HepG2 (cell line): ENCODE measurements around the gene ULBP1. TPM values are rescaled to one million over a fixed set of nuclear protein-coding genes. Genes with fewer than 3 reads are reported as not detected.

Experiments used
- ATAC-seq: fragments of 200-7000 bp; cut with Tn5 transposase; 3 replicates; pipeline ENCODE4 v1.9.1; 2020; ENCODE audit warnings: mild to moderate bottlenecking, moderate library complexity
- BruUV-seq: library from RNA; stranded (reverse); fragments of 400-500 nt; replicated peaks from 2 replicates; lab custom pipeline; 2021; lab: Mats Ljungman, UMichigan
- CTCF ChIA-PET: fragments of 300-600 bp; formaldehyde crosslinking; extraction: SDS; loops from one replicate; lab custom pipeline; 2021; ENCODE audit warnings: low total read pairs, inconsistent platforms, low intra/inter-chr PET ratio; lab: Yijun Ruan, JAX
- POLR2A ChIA-PET: fragments of 350-600 bp; sonication (Branson Sonifier 250); formaldehyde crosslinking; loops from one replicate; lab custom pipeline; 2020; ENCODE audit warnings: antibody characterized with exemption, inconsistent platforms; lab: Yijun Ruan, JAX
- DNase-seq: peaks from one replicate; pipeline ENCODE4 v3.0.0-alpha.2; 2015; ENCODE audit warnings: low spot score
- FAIRE-seq: peaks from 3 replicates; lab custom pipeline; 2011; peaks lifted over from hg19 to GRCh38; lab: Jason Lieb, UNC
- H2AFZ ChIP-seq: one replicate; pipeline ENCODE4 v1.6.1; 2011; ENCODE audit warnings: low read length, inconsistent platforms
- H3K27ac ChIP-seq: fragments of 300-600 bp; 3 replicates; pipeline ENCODE4 v1.8.0; 2011; ENCODE audit warnings: mixed run types, mild to moderate bottlenecking, mixed read lengths, low read length, inconsistent platforms; ENCODE audit not compliant: insufficient read depth; ENCODE audit errors: extremely low read length
- H3K27me3 ChIP-seq, 2 experiments: fragments of 200-600 bp in 1 of 2; 2 replicates in 1 of 2; 3 replicates in 1 of 2; pipeline versions ENCODE4 v1.6.0 to v1.8.0; 2011; ENCODE audit warnings: low read length in 2 of 2, mild to moderate bottlenecking in 2 of 2, moderate library complexity in 2 of 2, inconsistent platforms in 1 of 2; ENCODE audit not compliant: insufficient read depth in 2 of 2, control insufficient read depth in 1 of 2
- H3K36me3 ChIP-seq, 2 experiments: fragments of 200-600 bp in 1 of 2; replicated peaks in 1 of 2; 2 replicates in 1 of 2; 3 replicates in 1 of 2; pipeline versions ENCODE4 v1.5.1 to v1.8.0; 2011; ENCODE audit warnings: low read length in 2 of 2, inconsistent platforms in 1 of 2; ENCODE audit not compliant: insufficient read depth in 2 of 2, control insufficient read depth in 1 of 2
- H3K4me1 ChIP-seq: 2 replicates; pipeline ENCODE4 v1.5.1; 2012; ENCODE audit warnings: low read length, inconsistent platforms; ENCODE audit not compliant: insufficient read depth
- H3K4me2 ChIP-seq: 2 replicates; pipeline ENCODE4 v1.6.0; 2011; ENCODE audit warnings: low read depth, low read length, inconsistent platforms
- H3K4me3 ChIP-seq, 3 experiments: fragments of 200-600 bp in 1 of 3; sonication (generic), shearing (Covaris generic) in 1 of 3; replicated peaks in 1 of 3; 2 replicates each; pipeline ENCODE4 v1.5.1; 2011 to 2016; ENCODE audit warnings: low read length in 3 of 3, inconsistent platforms in 2 of 3, low read depth in 2 of 3, mild to moderate bottlenecking in 2 of 3, control low read depth in 1 of 3, mixed read lengths in 1 of 3; ENCODE audit not compliant: insufficient read depth in 1 of 3
- H3K79me2 ChIP-seq: one replicate; pipeline ENCODE4 v1.6.1; 2011; ENCODE audit warnings: low read length, inconsistent platforms; ENCODE audit not compliant: insufficient read depth
- H3K9ac ChIP-seq: 2 replicates; pipeline ENCODE4 v1.6.0; 2011; ENCODE audit warnings: mild to moderate bottlenecking, low read depth, low read length, inconsistent platforms; ENCODE audit not compliant: insufficient read depth
- H3K9me3 ChIP-seq: 2 replicates; pipeline ENCODE4 v1.5.1; 2012; ENCODE audit warnings: mild to moderate bottlenecking, low read length
- H4K20me1 ChIP-seq: 2 replicates; pipeline ENCODE4 v1.6.0; 2011; ENCODE audit warnings: inconsistent platforms, mild to moderate bottlenecking, low read length, moderate library complexity; ENCODE audit not compliant: insufficient read depth
- SMC3 ChIP-seq: IDR thresholded peaks from 2 replicates; pipeline ENCODE4 v1.6.1; 2011; ENCODE audit warnings: low read length, improper control_type of control experiment
- ZNF747 ChIP-seq: sonication (generic); formaldehyde crosslinking; IDR thresholded peaks from 2 replicates; pipeline ENCODE4 v1.8.1; 2023; ENCODE audit warnings: missing genetic modification reagents, mild to moderate bottlenecking, borderline replicate concordance
- WGBS: methylation state at CpG from one replicate; pipeline ENCODE4 v1.1.6; 2017; ENCODE audit warnings: low lambda C conversion rate; 5-methylcytosine and 5-hydroxymethylcytosine counted together
- in situ Hi-C: cut with HindIII; loops from 2 replicates; pipeline ENCODE4 v1.10.0; 2017; ENCODE audit warnings: low pct_unique_long_range_greater_than_20kb; ENCODE audit not compliant: extremely low pct_ligation_motif_present
- intact Hi-C: fragments of 100-400 bp; cut with micrococcal nuclease; formaldehyde crosslinking; loops from one replicate; pipeline ENCODE4 v1.10.0; 2022; ENCODE audit not compliant: unreplicated experiment
- polyA plus RNA-seq, 8 experiments: library from polyadenylated mRNA; depleted of rRNA in 3 of 8; stranded (reverse) in 7 of 8; unstranded in 1 of 8; fragments of >200 nt; fragmentation: Illumina TruSeq in 4 of 8; extraction: Trizol in 4 of 8; gene quantifications; 2 replicates each; pipeline versions ENCODE4 v1.2.1 to v1.2.3, GENCODE V29; 2011 to 2016; ENCODE audit warnings: low read depth in 4 of 8, missing spikeins in 1 of 8, mixed read lengths in 1 of 8; ENCODE audit not compliant: insufficient read depth in 1 of 8
- total RNA-seq, 5 experiments: library from RNA; depleted of rRNA; stranded (reverse); fragments of >200 nt; fragmentation: Illumina TruSeq; extraction: Trizol; gene quantifications; 2 replicates each; pipeline ENCODE4 v1.2.3, GENCODE V29; 2016; ENCODE audit warnings: low read depth in 1 of 5
- TF ChIP-seq, protein P1 (sequence below): sonication (generic); formaldehyde crosslinking; IDR thresholded peaks from 2 replicates; pipeline ENCODE4 v1.4.0; 2020; ENCODE audit warnings: mild to moderate bottlenecking, missing genetic modification reagents
- TF ChIP-seq, protein P2 (sequence below): sonication (generic); formaldehyde crosslinking; IDR thresholded peaks from 2 replicates; pipeline ENCODE4 v1.5.0; 2020; ENCODE audit warnings: mild to moderate bottlenecking, missing genetic modification reagents, moderate library complexity

ULBP1 gene
- total and polyA plus RNA-seq, 2 of the 13 experiments (the other 11 are each of a cell fraction or from before 2014, with no cell fraction given) = 0.04 to 0.09 TPM

GRCh38 chr6:149961728-149962425 is 1.9 kb upstream of the ULBP1 start:
- Histone ChIP-seq H2AFZ (no peak overlapping the region), H3K79me2 (no peaks in the 10 kb centered on the region), H3K36me3 (no peaks in the 10 kb centered on the region), H4K20me1 (no peaks in the 10 kb centered on the region), H3K9ac (no peak overlapping the region), H3K4me2 (no peak overlapping the region), H3K9me3 (no peaks in the 10 kb centered on the region), H3K27ac (no peak overlapping the region), H3K4me3 (no peak overlapping the region), H3K27me3 (peaks cover 4 to 43% of the 10 kb centered on the region in 2 experiments), H3K4me1 (peaks cover 4% of the 10 kb centered on the region; the same call in 1 of the 2 replicates)
- POLR2A ChIA-PET = no interaction called here
- FAIRE-seq (peak; percentile 23), ATAC-seq (peak; percentile 66), DNase-seq (no peak)
- in situ Hi-C loops (no loop called here), intact Hi-C loops (no loop called here)
- CTCF ChIA-PET = no interaction called here
- WGBS = 35% methylated on average over 6 of the region's 6 CpGs
- TF ChIP-seq ZNF747 (CRISPR knock-in tag) = no peak
- TF ChIP-seq SMC3 = peak; percentile 12; the same call in 1 of the 2 replicates
- TF ChIP-seq, protein P1, sequence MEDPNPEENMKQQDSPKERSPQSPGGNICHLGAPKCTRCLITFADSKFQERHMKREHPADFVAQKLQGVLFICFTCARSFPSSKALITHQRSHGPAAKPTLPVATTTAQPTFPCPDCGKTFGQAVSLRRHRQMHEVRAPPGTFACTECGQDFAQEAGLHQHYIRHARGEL (CRISPR knock-in tag) = no peak
- TF ChIP-seq, protein P2, sequence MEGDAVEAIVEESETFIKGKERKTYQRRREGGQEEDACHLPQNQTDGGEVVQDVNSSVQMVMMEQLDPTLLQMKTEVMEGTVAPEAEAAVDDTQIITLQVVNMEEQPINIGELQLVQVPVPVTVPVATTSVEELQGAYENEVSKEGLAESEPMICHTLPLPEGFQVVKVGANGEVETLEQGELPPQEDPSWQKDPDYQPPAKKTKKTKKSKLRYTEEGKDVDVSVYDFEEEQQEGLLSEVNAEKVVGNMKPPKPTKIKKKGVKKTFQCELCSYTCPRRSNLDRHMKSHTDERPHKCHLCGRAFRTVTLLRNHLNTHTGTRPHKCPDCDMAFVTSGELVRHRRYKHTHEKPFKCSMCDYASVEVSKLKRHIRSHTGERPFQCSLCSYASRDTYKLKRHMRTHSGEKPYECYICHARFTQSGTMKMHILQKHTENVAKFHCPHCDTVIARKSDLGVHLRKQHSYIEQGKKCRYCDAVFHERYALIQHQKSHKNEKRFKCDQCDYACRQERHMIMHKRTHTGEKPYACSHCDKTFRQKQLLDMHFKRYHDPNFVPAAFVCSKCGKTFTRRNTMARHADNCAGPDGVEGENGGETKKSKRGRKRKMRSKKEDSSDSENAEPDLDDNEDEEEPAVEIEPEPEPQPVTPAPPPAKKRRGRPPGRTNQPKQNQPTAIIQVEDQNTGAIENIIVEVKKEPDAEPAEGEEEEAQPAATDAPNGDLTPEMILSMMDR (CRISPR knock-in tag) = peak; percentile 13; the same call in 1 of the 2 replicates
- no TSS peak for BruUV-seq
